Keratinocyte (primary cell): Measurements from ENCODE around the gene UPB1. TPM values are rescaled to one million over a fixed set of nuclear protein-coding genes. Genes with fewer than 3 reads are reported as not detected.

Experiments used
- DNase-seq: peaks from one replicate; pipeline ENCODE4 v3.0.0-alpha.2; 2011; ENCODE audit warnings: low read depth, missing footprints, low spot score
- FAIRE-seq: peaks from 2 replicates; lab custom pipeline; 2011; peaks lifted over from hg19 to GRCh38; lab: Jason Lieb, UNC
- H2AFZ ChIP-seq: 2 replicates; pipeline ENCODE4 v1.6.0; 2012; ENCODE audit warnings: low read length, control low read depth, inconsistent platforms; ENCODE audit not compliant: control insufficient read depth
- H3K27ac ChIP-seq: 2 replicates; pipeline ENCODE4 v1.5.1; 2011; ENCODE audit warnings: low read length; ENCODE audit not compliant: control insufficient read depth, insufficient read depth
- H3K27me3 ChIP-seq: 3 replicates; pipeline ENCODE4 v1.6.0; 2011; ENCODE audit warnings: low read length; ENCODE audit not compliant: control insufficient read depth, insufficient read depth; ENCODE audit errors: extremely low read depth
- H3K36me3 ChIP-seq, 2 experiments: 2 replicates in 1 of 2; 3 replicates in 1 of 2; pipeline ENCODE4 v1.5.1; 2011; ENCODE audit warnings: low read length in 2 of 2, mild to moderate bottlenecking in 1 of 2; ENCODE audit not compliant: control insufficient read depth in 2 of 2, insufficient read depth in 2 of 2; ENCODE audit errors: extremely low read depth in 1 of 2
- H3K4me1 ChIP-seq: 3 replicates; pipeline ENCODE4 v1.5.1; 2011; ENCODE audit warnings: low read length; ENCODE audit not compliant: control insufficient read depth, insufficient read depth; ENCODE audit errors: extremely low read depth
- H3K4me2 ChIP-seq: 3 replicates; pipeline ENCODE4 v1.6.0; 2011; ENCODE audit warnings: low read depth, low read length; ENCODE audit not compliant: control insufficient read depth, insufficient read depth; ENCODE audit errors: extremely low read depth
- H3K4me3 ChIP-seq, 3 experiments: fragments of 200-600 bp in 1 of 3; sonication (generic) in 1 of 3; 2 replicates in 2 of 3; 3 replicates in 1 of 3; pipeline ENCODE4 v1.5.1; 2011 to 2016; ENCODE audit warnings: low read length in 3 of 3, mild to moderate bottlenecking in 3 of 3, control low read depth in 2 of 3, inconsistent platforms in 1 of 3, low read depth in 1 of 3, mixed read lengths in 1 of 3, mixed run types in 1 of 3, moderate library complexity in 1 of 3; ENCODE audit not compliant: control insufficient read depth in 2 of 3, insufficient read depth in 2 of 3; ENCODE audit errors: extremely low read depth in 1 of 3
- H3K79me2 ChIP-seq: 2 replicates; pipeline ENCODE4 v1.6.0; 2012; ENCODE audit warnings: low read length; ENCODE audit not compliant: control insufficient read depth, insufficient read depth
- H3K9ac ChIP-seq: 3 replicates; pipeline ENCODE4 v1.6.0; 2011; ENCODE audit warnings: low read length; ENCODE audit not compliant: control insufficient read depth, insufficient read depth; ENCODE audit errors: extremely low read depth
- H3K9me1 ChIP-seq: 3 replicates; pipeline ENCODE4 v1.6.0; 2011; ENCODE audit warnings: low read length; ENCODE audit not compliant: control insufficient read depth, insufficient read depth; ENCODE audit errors: extremely low read depth
- H3K9me3 ChIP-seq: 2 replicates; pipeline ENCODE4 v1.5.1; 2012; ENCODE audit warnings: low read depth, low read length; ENCODE audit not compliant: control insufficient read depth
- H4K20me1 ChIP-seq: 3 replicates; pipeline ENCODE4 v1.6.0; 2011; ENCODE audit warnings: low read length; ENCODE audit not compliant: control insufficient read depth, insufficient read depth; ENCODE audit errors: extremely low read depth
- EZH2 ChIP-seq: IDR thresholded peaks from one replicate; pipeline ENCODE4 v1.6.1; 2012; ENCODE audit warnings: inconsistent platforms, mild to moderate bottlenecking, low read length, moderate library complexity
- dilution Hi-C: fragments of 300-500 bp; cut with MboI; formaldehyde crosslinking; loops from one replicate; pipeline ENCODE4 v1.7.0; 2020; ENCODE audit warnings: low sequenced_read_pairs; ENCODE audit not compliant: extremely low pct_ligation_motif_present
- polyA plus RNA-seq, 5 experiments: library from polyadenylated mRNA; depleted of rRNA in 3 of 5; stranded (reverse) in 3 of 5; stranded (forward) in 1 of 5; unstranded in 1 of 5; fragments of >200 nt; gene quantifications; 1 replicate in 1 of 5; 2 replicates in 3 of 5; 3 replicates in 1 of 5; pipeline versions ENCODE4 v1.2.1 to v1.2.3, GENCODE V29; 2011 to 2012; ENCODE audit warnings: missing spikeins in 2 of 5, low read depth in 1 of 5, low replicate concordance in 1 of 5
- TF ChIP-seq, protein P1 (sequence below), 3 experiments: IDR thresholded peaks in 1 of 3; conservative IDR thresholded peaks in 1 of 3; optimal IDR thresholded peaks in 1 of 3; 2 replicates in 2 of 3; 3 replicates in 1 of 3; pipeline versions ENCODE3 to v1.5.1; 2011; ENCODE audit warnings: low read length in 3 of 3, mild to moderate bottlenecking in 3 of 3, moderate library complexity in 2 of 3, control low read depth in 1 of 3, inconsistent platforms in 1 of 3; ENCODE audit not compliant: insufficient read depth in 2 of 3; ENCODE audit errors: extremely low read depth in 1 of 3

The UPB1 gene
- polyA plus RNA-seq, 1 donor (not counting 4 experiments of a cell fraction or from before 2014, with no cell fraction given): not detected

DNA sequence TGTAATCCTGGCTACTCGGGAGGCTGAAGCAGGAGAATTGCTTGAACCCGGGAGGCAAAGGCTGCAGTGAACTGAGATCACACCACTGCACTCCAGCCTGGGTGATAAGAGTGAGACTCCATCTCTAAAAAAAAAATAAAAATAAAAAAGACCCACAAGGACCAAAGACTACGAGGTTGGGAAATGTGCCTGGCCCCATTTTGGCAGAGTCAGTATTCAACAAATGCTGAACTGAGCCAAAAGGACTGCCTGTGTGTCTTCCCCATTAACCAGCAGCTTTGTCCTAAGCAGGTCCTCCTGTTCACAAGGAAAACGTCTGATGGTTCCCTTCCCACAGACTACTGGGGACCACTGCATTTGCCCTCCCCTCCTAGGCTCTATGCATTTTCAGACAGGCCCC is 40.1 kb upstream of the UPB1 start:
- H3K79me2 ChIP-seq: no peaks in the 10 kb centered on the region
- no peak for FAIRE-seq

DNA sequence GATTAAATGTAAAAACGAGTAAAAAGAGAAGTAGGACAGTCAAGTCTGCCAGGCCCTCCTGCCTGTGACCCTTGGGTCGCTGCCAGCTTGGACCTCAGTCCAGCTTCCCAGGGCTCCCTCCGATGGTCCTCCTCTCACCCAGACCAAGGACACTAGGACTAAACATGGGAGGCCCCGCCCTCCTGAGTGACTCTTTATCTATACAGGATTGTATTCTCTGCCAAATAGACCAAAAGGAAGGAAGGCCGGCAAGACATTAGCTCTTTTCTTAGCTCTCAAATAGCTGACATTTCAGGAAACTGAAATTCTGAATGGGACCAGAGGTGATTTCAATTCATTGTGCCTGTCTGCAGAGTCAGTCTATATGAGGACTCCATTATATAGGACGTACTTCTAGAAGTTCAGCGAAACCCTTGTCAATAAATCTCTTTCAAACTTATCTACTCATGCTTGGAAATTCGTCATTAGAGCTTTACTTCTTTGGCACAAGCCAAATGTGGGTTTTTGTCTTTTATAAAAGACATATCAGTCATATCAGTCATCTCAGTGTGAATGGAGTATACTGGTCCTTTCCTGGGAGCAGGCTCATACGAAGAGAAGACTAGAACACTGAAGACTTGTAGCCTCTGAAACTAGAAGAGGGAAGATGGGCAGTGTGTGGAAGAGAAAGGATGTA is 39.2 kb upstream of the UPB1 start:
- H3K9ac ChIP-seq: no peak overlapping the region
- H3K9me1 ChIP-seq: no peaks in the 10 kb centered on the region
- no peak overlapping the region for H3K4me2 ChIP-seq
- no peaks in the 10 kb centered on the region for H4K20me1 ChIP-seq
- no peak overlapping the region for H2AFZ ChIP-seq
- H3K36me3 ChIP-seq: no peaks in the 10 kb centered on the region
- no peaks in the 10 kb centered on the region for H3K4me1 ChIP-seq
- FAIRE-seq (no peak), DNase-seq (no peak)
- H3K79me2 ChIP-seq: no peaks in the 10 kb centered on the region
- dilution Hi-C loops: no loop called here
- peaks cover 1% of the 10 kb centered on the region for H3K9me3 ChIP-seq
- no peak for TF ChIP-seq EZH2
- TF ChIP-seq, protein P1, sequence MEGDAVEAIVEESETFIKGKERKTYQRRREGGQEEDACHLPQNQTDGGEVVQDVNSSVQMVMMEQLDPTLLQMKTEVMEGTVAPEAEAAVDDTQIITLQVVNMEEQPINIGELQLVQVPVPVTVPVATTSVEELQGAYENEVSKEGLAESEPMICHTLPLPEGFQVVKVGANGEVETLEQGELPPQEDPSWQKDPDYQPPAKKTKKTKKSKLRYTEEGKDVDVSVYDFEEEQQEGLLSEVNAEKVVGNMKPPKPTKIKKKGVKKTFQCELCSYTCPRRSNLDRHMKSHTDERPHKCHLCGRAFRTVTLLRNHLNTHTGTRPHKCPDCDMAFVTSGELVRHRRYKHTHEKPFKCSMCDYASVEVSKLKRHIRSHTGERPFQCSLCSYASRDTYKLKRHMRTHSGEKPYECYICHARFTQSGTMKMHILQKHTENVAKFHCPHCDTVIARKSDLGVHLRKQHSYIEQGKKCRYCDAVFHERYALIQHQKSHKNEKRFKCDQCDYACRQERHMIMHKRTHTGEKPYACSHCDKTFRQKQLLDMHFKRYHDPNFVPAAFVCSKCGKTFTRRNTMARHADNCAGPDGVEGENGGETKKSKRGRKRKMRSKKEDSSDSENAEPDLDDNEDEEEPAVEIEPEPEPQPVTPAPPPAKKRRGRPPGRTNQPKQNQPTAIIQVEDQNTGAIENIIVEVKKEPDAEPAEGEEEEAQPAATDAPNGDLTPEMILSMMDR (optimal IDR thresholded peaks at IDR 0.05 in 1 of 3, IDR thresholded peaks at IDR 0.05 in 1 of 3, conservative IDR thresholded peaks at IDR 0.05 in 1 of 3; ENCODE audit: extremely low read depth in 1 of 3, insufficient read depth in 2 of 3, low read length in 3 of 3): no peak
- H3K27ac ChIP-seq: no peak overlapping the region
- no peaks in the 10 kb centered on the region for H3K27me3 ChIP-seq
- H3K4me3 ChIP-seq: no peak overlapping the region

More for the DNA sequence above, 40.1 kb upstream of the UPB1 start:
- Histone ChIP-seq H3K4me2 (no peak overlapping the region), H3K9me3 (peaks cover 1% of the 10 kb centered on the region), H2AFZ (no peak overlapping the region), H3K9me1 (no peaks in the 10 kb centered on the region), H4K20me1 (no peaks in the 10 kb centered on the region), H3K27ac (no peak overlapping the region), H3K27me3 (no peaks in the 10 kb centered on the region), H3K9ac (no peak overlapping the region), H3K4me3 (no peak overlapping the region), H3K4me1 (no peaks in the 10 kb centered on the region), H3K36me3 (no peaks in the 10 kb centered on the region)
- TF ChIP-seq, protein P1 (optimal IDR thresholded peaks at IDR 0.05 in 1 of 3, IDR thresholded peaks at IDR 0.05 in 1 of 3, conservative IDR thresholded peaks at IDR 0.05 in 1 of 3; ENCODE audit: extremely low read depth in 1 of 3, insufficient read depth in 2 of 3, low read length in 3 of 3): no peak
- no peak for TF ChIP-seq EZH2
- dilution Hi-C loops: no loop called here
- DNase-seq: no peak
